ENCODE data around the gene FAM228B.

FAM228B gene

DNA sequence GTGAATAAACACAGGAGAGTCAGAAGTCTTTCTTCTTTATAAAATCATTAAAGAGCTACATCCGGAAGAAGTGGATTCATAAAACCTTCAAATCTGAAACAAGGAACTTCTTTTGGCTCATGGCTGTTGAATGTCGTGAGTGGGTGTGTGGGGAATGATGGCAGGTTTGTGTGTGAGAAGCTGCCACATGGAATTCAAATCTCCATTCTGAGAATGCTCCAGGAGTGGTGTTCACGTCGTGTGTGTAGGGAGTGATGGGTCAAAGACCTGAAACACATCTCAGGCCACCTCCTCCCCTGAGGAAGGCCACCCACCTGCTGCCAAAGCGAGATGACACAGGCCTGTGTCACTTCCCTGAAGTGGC lies 80.5 kb downstream of the FAM228B start:
- no peak for DNase-seq (ENCODE audit: low spot score)

GRCh38 chr2:24204505-24204904 lies 81.2 kb downstream of the FAM228B start:
- DNase-seq (ENCODE audit: low spot score): no peak

GRCh38 chr2:24205131-24205530 lies 81.9 kb downstream of the FAM228B start:
- no peak for DNase-seq (ENCODE audit: low spot score)

DNA sequence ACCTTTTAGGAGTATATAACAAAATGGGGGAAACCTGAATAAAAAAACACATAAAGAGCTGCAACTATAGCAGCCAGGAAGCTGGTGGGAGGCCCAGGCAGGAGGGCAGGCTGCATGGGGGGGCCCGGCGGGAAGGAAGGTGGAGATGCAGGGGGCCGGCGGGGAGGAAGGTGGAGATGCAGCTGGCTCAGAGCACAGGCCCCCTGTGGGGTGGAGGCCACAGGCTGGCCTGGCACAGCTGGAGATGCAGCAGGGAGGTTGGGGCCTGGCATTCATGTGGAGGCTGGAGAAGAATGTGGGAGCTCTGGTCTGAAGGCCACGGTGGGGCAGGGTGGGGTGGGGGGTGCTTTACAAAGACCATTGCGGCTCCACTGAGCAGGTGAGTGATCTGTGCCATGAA lies 83.0 kb downstream of the FAM228B start:
- no peak for DNase-seq (ENCODE audit: low spot score)

DNA sequence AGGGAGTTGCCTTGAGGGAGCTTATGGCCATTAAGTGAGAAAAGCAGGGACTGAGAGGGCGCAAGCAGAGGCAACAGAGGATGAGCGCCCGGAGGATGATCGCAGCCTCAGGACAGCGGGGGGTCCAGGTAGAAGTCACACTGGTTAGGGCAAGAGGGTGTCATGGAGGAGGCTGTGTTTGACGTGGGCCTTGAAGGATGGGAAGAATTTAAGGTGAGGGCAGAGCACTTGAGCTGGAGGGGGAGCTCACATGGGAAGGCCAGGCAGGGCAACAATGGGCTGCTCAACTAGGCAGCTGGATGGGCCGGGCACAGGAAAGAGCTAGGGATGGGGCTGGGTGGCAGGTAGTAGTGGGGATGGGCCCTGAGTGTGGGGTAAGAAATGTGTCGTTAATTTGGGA lies 83.4 kb downstream of the FAM228B start:
- DNase-seq (ENCODE audit: low spot score): no peak

DNA sequence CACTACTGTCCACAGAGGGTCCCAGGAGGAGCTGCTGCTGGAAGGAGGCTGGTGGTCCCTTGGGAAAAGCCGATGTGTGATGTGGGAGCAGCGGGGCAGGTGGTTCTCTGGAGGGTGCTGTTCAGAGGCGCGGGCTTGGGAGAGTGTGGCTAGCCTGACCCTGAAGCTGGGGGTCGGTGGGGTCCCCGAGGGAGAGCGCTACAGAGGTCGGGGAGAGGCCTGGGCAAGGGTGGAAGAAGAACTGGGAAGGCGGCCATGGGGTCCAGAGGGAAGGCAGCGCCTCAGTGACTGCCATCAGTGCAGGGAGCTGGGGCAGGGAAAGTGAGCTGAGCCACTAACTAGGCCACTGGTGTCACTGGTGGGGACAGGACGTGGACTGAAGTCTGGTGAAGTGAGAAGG lies 84.1 kb downstream of the FAM228B start:
- DNase-seq (ENCODE audit: low spot score): no peak

DNA sequence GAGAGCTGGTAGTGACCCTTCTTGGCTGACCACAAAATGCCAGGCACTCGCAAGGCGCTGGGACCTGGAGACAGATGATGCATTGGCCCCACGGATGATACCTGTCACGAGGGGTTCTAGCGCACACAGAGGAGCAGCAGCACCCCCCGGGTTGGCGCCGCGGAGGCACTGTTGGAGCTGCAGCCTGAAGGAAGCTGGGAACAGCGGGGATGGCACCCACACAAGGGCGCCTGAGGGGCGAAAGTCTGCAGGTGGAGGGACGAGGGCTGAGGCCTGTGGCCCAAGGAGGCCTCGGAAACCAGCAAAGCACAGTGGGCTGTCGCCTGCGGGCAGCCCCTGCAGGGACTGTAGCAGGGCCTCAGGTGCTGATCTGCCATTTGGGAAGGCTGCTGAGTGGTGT lies 85.2 kb downstream of the FAM228B start:
- DNase-seq (ENCODE audit: low spot score): no peak

GRCh38 chr2:24209389-24210105 lies 86.3 kb downstream of the FAM228B start:
- no peak for DNase-seq (ENCODE audit: low spot score)

GRCh38 chr2:24210106-24210455 lies 86.8 kb downstream of the FAM228B start:
- DNase-seq (ENCODE audit: low spot score): no peak

GRCh38 chr2:24210723-24211122 lies 87.5 kb downstream of the FAM228B start:
- no peak for DNase-seq (ENCODE audit: low spot score)

DNA sequence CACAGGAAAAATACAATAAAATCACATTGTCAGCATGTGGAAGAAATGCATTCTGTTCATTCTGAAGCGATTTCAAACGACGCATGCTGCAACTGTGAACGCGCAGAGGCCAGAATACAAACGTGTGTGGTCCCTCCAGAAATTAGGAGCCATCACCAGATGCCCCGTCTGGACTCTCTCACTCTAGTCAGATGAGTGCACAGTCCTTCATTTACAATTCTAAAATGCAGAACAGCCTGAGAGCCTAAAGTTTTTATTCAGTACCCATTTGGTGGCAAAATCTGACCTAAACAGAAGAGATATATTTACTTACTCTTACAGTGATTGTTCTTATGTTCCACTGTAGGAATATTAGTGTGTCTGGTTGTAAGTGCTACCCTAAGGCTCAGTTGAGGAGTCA lies 88.1 kb downstream of the FAM228B start:
- DNase-seq (ENCODE audit: low spot score): no peak

DNA sequence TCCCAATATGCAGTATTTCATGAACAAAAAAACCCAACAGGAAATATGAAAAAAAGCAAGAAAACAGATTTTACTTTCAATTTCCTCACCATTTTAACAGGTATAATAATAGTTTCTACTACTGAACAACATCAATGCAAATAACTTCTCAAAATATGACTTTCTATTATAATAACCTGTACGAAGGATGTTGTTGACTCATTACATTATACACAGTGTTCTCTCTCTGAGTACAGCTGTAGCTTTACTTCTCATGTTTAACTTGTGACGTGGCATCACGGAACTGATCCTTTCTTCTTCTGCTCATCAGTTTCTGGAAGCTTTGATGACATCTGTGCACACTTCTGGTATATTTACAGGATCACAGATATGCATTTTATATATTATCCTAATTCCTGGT lies 91.6 kb downstream of the FAM228B start:
- DNase-seq (ENCODE audit: low spot score): no peak
